ENCODE results near the gene ADAMTS19. TPM values are rescaled to one million over a fixed set of nuclear protein-coding genes. Genes with fewer than 3 reads are reported as not detected.
"Not testable (repeated sequence)": the region's sequence is repeated elsewhere in the genome, so short reads cannot be mapped to it uniquely, and the experiment has no call there.

The ADAMTS19 gene
- total RNA-seq, 1 donor from 2014 or later = 22.1 TPM

GRCh38 chr5:129572060-129572459 is 112.0 kb downstream of the ADAMTS19 start:
- no peaks in the 10 kb centered on the region for H3K36me3 Mint-ChIP-seq (ENCODE audit: unreplicated experiment)
- H3K9me3 Mint-ChIP-seq (ENCODE audit: unreplicated experiment) = no peaks in the 10 kb centered on the region

DNA sequence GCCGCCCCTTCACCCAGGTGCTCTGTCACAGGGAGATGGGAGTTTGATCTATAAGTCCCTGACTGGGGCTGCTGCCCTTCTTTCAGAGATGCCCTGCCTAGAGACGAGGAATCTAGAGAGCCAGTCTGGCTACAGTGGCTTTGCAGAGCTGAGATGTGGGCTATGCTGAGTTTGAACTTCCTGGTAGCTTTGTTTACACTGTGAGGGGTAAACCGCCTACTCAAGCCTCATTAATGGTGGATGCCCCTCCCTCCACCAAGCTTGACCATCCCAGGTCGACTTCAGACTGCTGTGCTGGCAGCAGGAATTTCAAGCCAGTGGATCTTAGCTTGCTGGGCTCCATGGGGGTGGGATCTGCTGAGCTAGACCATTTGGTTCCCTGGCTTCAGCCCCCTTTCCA is 124.4 kb downstream of the ADAMTS19 start:
- H3K4me1 Mint-ChIP-seq (ENCODE audit: low read depth, unreplicated experiment); H3K36me3 Mint-ChIP-seq (ENCODE audit: unreplicated experiment); H3K27ac Mint-ChIP-seq (ENCODE audit: unreplicated experiment); H3K27me3 Mint-ChIP-seq (ENCODE audit: unreplicated experiment); H3K9me3 Mint-ChIP-seq (ENCODE audit: unreplicated experiment); DNase-seq; H3K4me3 Mint-ChIP-seq (ENCODE audit: unreplicated experiment): not testable (repeated sequence)

More at GRCh38 chr5:129572060-129572459, 112.0 kb downstream of the ADAMTS19 start:
- H3K4me3 Mint-ChIP-seq (ENCODE audit: unreplicated experiment) = no peak overlapping the region
- no peaks in the 10 kb centered on the region for H3K4me1 Mint-ChIP-seq (ENCODE audit: low read depth, unreplicated experiment)
- TF ChIP-seq, protein P1, sequence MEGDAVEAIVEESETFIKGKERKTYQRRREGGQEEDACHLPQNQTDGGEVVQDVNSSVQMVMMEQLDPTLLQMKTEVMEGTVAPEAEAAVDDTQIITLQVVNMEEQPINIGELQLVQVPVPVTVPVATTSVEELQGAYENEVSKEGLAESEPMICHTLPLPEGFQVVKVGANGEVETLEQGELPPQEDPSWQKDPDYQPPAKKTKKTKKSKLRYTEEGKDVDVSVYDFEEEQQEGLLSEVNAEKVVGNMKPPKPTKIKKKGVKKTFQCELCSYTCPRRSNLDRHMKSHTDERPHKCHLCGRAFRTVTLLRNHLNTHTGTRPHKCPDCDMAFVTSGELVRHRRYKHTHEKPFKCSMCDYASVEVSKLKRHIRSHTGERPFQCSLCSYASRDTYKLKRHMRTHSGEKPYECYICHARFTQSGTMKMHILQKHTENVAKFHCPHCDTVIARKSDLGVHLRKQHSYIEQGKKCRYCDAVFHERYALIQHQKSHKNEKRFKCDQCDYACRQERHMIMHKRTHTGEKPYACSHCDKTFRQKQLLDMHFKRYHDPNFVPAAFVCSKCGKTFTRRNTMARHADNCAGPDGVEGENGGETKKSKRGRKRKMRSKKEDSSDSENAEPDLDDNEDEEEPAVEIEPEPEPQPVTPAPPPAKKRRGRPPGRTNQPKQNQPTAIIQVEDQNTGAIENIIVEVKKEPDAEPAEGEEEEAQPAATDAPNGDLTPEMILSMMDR (IDR thresholded peaks at IDR 0.05; ENCODE audit: partially characterized antibody, unreplicated experiment) = no peak
- no peak for DNase-seq
- no peaks in the 10 kb centered on the region for H3K27me3 Mint-ChIP-seq (ENCODE audit: unreplicated experiment)
- no peak overlapping the region for H3K27ac Mint-ChIP-seq (ENCODE audit: unreplicated experiment)

- no peaks in the 10 kb centered on the region for H3K27me3 Mint-ChIP-seq (ENCODE audit: unreplicated experiment)
- DNase-seq = no peak
- H3K4me1 Mint-ChIP-seq (ENCODE audit: low read depth, unreplicated experiment) = no peaks in the 10 kb centered on the region
- no peak overlapping the region for H3K27ac Mint-ChIP-seq (ENCODE audit: unreplicated experiment)
- no peaks in the 10 kb centered on the region for H3K36me3 Mint-ChIP-seq (ENCODE audit: unreplicated experiment)
- TF ChIP-seq, protein P1 (IDR thresholded peaks at IDR 0.05; ENCODE audit: partially characterized antibody, unreplicated experiment) = no peak
- H3K9me3 Mint-ChIP-seq (ENCODE audit: unreplicated experiment) = no peaks in the 10 kb centered on the region
- H3K4me3 Mint-ChIP-seq (ENCODE audit: unreplicated experiment) = no peak overlapping the region
These were observed 131.5 kb downstream of the ADAMTS19 start for GRCh38 chr5:129591508-129592160.

GRCh38 chr5:129593525-129593924 is 133.4 kb downstream of the ADAMTS19 start:
- TF ChIP-seq, protein P1 (IDR thresholded peaks at IDR 0.05; ENCODE audit: partially characterized antibody, unreplicated experiment) = no peak
- no peaks in the 10 kb centered on the region for H3K36me3 Mint-ChIP-seq (ENCODE audit: unreplicated experiment)
- no peaks in the 10 kb centered on the region for H3K27me3 Mint-ChIP-seq (ENCODE audit: unreplicated experiment)
- no peaks in the 10 kb centered on the region for H3K4me1 Mint-ChIP-seq (ENCODE audit: low read depth, unreplicated experiment)
- no peak overlapping the region for H3K27ac Mint-ChIP-seq (ENCODE audit: unreplicated experiment)
- no peak for DNase-seq
- no peaks in the 10 kb centered on the region for H3K9me3 Mint-ChIP-seq (ENCODE audit: unreplicated experiment)
- H3K4me3 Mint-ChIP-seq (ENCODE audit: unreplicated experiment) = no peak overlapping the region

- no peaks in the 10 kb centered on the region for H3K9me3 Mint-ChIP-seq (ENCODE audit: unreplicated experiment)
- no peaks in the 10 kb centered on the region for H3K27me3 Mint-ChIP-seq (ENCODE audit: unreplicated experiment)
- H3K4me3 Mint-ChIP-seq (ENCODE audit: unreplicated experiment) = no peak overlapping the region
- no peak for DNase-seq
- no peak overlapping the region for H3K27ac Mint-ChIP-seq (ENCODE audit: unreplicated experiment)
- H3K4me1 Mint-ChIP-seq (ENCODE audit: low read depth, unreplicated experiment) = no peaks in the 10 kb centered on the region
- no peaks in the 10 kb centered on the region for H3K36me3 Mint-ChIP-seq (ENCODE audit: unreplicated experiment)
- TF ChIP-seq, protein P1 (IDR thresholded peaks at IDR 0.05; ENCODE audit: partially characterized antibody, unreplicated experiment) = no peak
These were observed 141.5 kb downstream of the ADAMTS19 start for GRCh38 chr5:129601576-129601975.
